Transverse colon (tissue), 3 donors: ENCODE data around the gene RNPEPL1.

ENCODE experiments used
- POLR2A ChIP-seq: fragments of 450-650 bp; IDR thresholded peaks from one replicate; pipeline ENCODE4 v1.6.1; 2016; ENCODE audit warnings: antibody characterized with exemption, mild to moderate bottlenecking, moderate library complexity
- TF ChIP-seq, protein P1 (sequence below), 5 experiments: fragments of 200-600 bp in 3 of 5; fragments of 450-650 bp in 2 of 5; sonication (generic) in 3 of 5; IDR thresholded peaks; 1 replicate in 2 of 5; 2 replicates in 3 of 5; pipeline ENCODE4 v1.5.1; 2016 to 2017; ENCODE audit warnings: antibody characterized with exemption in 5 of 5, inconsistent platforms in 3 of 5, mild to moderate bottlenecking in 2 of 5, moderate library complexity in 1 of 5

- no peak for TF ChIP-seq POLR2A
- TF ChIP-seq, protein P1, sequence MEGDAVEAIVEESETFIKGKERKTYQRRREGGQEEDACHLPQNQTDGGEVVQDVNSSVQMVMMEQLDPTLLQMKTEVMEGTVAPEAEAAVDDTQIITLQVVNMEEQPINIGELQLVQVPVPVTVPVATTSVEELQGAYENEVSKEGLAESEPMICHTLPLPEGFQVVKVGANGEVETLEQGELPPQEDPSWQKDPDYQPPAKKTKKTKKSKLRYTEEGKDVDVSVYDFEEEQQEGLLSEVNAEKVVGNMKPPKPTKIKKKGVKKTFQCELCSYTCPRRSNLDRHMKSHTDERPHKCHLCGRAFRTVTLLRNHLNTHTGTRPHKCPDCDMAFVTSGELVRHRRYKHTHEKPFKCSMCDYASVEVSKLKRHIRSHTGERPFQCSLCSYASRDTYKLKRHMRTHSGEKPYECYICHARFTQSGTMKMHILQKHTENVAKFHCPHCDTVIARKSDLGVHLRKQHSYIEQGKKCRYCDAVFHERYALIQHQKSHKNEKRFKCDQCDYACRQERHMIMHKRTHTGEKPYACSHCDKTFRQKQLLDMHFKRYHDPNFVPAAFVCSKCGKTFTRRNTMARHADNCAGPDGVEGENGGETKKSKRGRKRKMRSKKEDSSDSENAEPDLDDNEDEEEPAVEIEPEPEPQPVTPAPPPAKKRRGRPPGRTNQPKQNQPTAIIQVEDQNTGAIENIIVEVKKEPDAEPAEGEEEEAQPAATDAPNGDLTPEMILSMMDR (IDR thresholded peaks at IDR 0.05), result no peak
Observed at GRCh38 chr2:240579071-240579762, 10.9 kb downstream of the RNPEPL1 start.
